CD4-positive, CD25-positive, alpha-beta regulatory T cell (primary cell): ENCODE measurements around the gene GRID2. TPM values are rescaled to one million over a fixed set of nuclear protein-coding genes. Genes with fewer than 3 reads are reported as not detected.

Experiments used
- ATAC-seq, 2 donors: fragments of 150-1000 bp; cut with Tn5 transposase; one replicate each; pipeline ENCODE4 v1.10.0; 2021; ENCODE audit warnings: low read depth in 2 of 2, moderate number of reproducible peaks in 2 of 2, moderate library complexity in 1 of 2
- DNase-seq, 3 donors: peaks; one replicate each; pipeline versions ENCODE4 v3.0.0 to v3.0.0-alpha.2; 2012 to 2022; ENCODE audit warnings: mixed read lengths in 1 of 3
- H3K27ac ChIP-seq: one replicate; pipeline ENCODE4 v1.7.0; 2013; ENCODE audit warnings: mild to moderate bottlenecking, low read length; ENCODE audit not compliant: insufficient read depth, poor library complexity, severe bottlenecking
- H3K27me3 ChIP-seq: one replicate; pipeline ENCODE4 v1.7.0; 2013; ENCODE audit warnings: low read length; ENCODE audit not compliant: control insufficient read depth, insufficient read depth
- H3K36me3 ChIP-seq: one replicate; pipeline ENCODE4 v1.7.0; 2013; ENCODE audit warnings: mild to moderate bottlenecking, low read length, moderate library complexity; ENCODE audit not compliant: control insufficient read depth, insufficient read depth
- H3K4me1 ChIP-seq: 2 replicates; pipeline ENCODE4 v1.7.0; 2013; ENCODE audit warnings: mild to moderate bottlenecking, low read length; ENCODE audit not compliant: insufficient read depth, control insufficient read depth, poor library complexity, severe bottlenecking
- H3K4me3 ChIP-seq: one replicate; pipeline ENCODE4 v1.7.0; 2013; ENCODE audit warnings: low read depth, mild to moderate bottlenecking, low read length, moderate library complexity
- H3K9me3 ChIP-seq, 2 experiments: 1 replicate in 1 of 2; 2 replicates in 1 of 2; pipeline ENCODE4 v1.7.0; 2013; ENCODE audit warnings: low read length in 2 of 2, mild to moderate bottlenecking in 1 of 2, moderate library complexity in 1 of 2; ENCODE audit not compliant: control insufficient read depth in 2 of 2
- H3K27ac Mint-ChIP-seq, 3 donors: one replicate each; pipeline ENCODE4 v1.8.0; 2020 to 2022; ENCODE audit warnings: mild to moderate bottlenecking in 3 of 3, mixed read lengths in 3 of 3, moderate library complexity in 2 of 3
- H3K27me3 Mint-ChIP-seq: one replicate; pipeline ENCODE4 v1.8.0; 2022; ENCODE audit warnings: mild to moderate bottlenecking, mixed read lengths
- H3K36me3 Mint-ChIP-seq: one replicate; pipeline ENCODE4 v1.8.0; 2020; ENCODE audit warnings: mixed read lengths
- H3K4me1 Mint-ChIP-seq, 4 donors: one replicate each; pipeline ENCODE4 v1.8.0; 2020 to 2022; ENCODE audit warnings: mixed read lengths in 4 of 4, mild to moderate bottlenecking in 1 of 4
- H3K4me3 Mint-ChIP-seq, 4 donors: one replicate each; pipeline ENCODE4 v1.8.0; 2020 to 2022; ENCODE audit warnings: mild to moderate bottlenecking in 4 of 4, mixed read lengths in 4 of 4, moderate library complexity in 3 of 4
- H3K9me3 Mint-ChIP-seq, 7 donors: one replicate each; pipeline ENCODE4 v1.8.0; 2020 to 2022; ENCODE audit warnings: mixed read lengths in 7 of 7, mild to moderate bottlenecking in 3 of 7, moderate library complexity in 2 of 7
- polyA plus RNA-seq, 4 donors: library from polyadenylated mRNA; unstranded; fragments of 300-500 nt; fragmentation: Illumina TruSeq; gene quantifications; one replicate each; pipeline ENCODE4 v1.2.3, GENCODE V29; 2021
- total RNA-seq: library from RNA; stranded (reverse); gene quantifications from one replicate; pipeline ENCODE4 v1.2.3, GENCODE V29; 2022

Gene GRID2
- total and polyA plus RNA-seq, 5 donors from 2014 or later = not detected

DNA sequence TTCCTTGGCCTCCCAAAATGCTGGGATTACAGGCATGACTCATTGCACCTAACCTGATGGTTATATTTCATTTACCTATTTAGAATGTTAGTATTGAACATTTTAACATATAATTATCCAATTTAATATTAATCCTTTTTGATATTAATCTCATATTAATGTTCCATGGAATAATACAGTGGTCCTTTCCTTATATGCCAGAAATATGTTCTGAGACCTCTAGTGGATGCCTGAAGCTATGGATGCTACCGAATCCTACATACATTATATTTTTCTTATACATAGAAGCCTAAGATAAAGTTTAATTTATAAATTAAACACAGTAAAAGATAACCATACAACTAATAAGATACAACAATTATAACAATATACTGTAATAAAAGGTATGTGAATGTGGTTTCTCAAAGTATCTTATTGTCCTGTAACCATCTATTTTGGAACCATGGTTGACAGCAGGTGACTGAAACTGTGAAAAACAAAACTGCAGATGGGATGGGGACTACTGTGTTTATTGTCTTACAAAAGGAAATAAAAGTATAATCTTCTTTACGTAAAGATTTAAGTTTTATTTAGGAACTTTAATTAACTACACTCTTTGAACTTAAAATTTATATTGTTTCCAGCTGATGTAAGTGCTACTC is 431.4 kb downstream of the GRID2 start:
- Mint-ChIP-seq H3K27me3 (no peaks in the 10 kb centered on the region), H3K27ac (no peak overlapping the region), H3K4me1 (no peaks in the 10 kb centered on the region), H3K36me3 (no peaks in the 10 kb centered on the region), H3K4me3 (no peak overlapping the region), H3K9me3 (peaks cover 0 to 11% (median 2%) of the 10 kb centered on the region in 7 donors)
- DNase-seq (no peak), ATAC-seq (no peak)
- no peaks in the 10 kb centered on the region for H3K4me1 ChIP-seq
- H3K27ac ChIP-seq = no peak overlapping the region
- no peaks in the 10 kb centered on the region for H3K27me3 ChIP-seq
- H3K36me3 ChIP-seq = no peaks in the 10 kb centered on the region
- H3K9me3 ChIP-seq = no peaks in the 10 kb centered on the region
- no peak overlapping the region for H3K4me3 ChIP-seq

DNA sequence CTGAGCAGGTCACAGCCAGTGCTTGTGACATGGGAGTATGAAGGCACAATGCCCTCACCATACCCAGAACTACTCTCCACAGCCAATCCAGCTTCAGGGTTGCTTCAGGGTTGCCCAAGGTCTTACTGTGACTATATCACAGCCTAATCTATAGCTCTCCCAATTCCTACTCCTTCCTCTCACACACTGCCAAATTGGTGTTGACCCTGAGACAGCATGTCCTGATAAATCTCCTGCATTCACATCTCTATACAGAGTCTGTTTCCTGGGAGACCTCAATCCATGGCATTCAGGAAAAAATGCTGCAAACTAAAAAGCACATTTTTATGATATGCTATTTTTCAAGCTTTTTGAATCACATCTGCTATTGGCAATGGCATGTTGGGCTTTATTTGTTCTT is 456.7 kb downstream of the GRID2 start:
- Histone ChIP-seq H3K27ac (no peak overlapping the region), H3K4me3 (no peak overlapping the region), H3K4me1 (no peaks in the 10 kb centered on the region), H3K36me3 (no peaks in the 10 kb centered on the region), H3K27me3 (no peaks in the 10 kb centered on the region), H3K9me3 (peaks cover 0 to 2% of the 10 kb centered on the region in 2 experiments)
- ATAC-seq = no peak
- no peaks in the 10 kb centered on the region for H3K27me3 Mint-ChIP-seq
- DNase-seq = no peak
- H3K27ac Mint-ChIP-seq = no peak overlapping the region
- H3K4me3 Mint-ChIP-seq = no peak overlapping the region
- no peaks in the 10 kb centered on the region for H3K36me3 Mint-ChIP-seq
- H3K4me1 Mint-ChIP-seq = no peaks in the 10 kb centered on the region
- peaks cover 2 to 8% (median 4%) of the 10 kb centered on the region in 7 donors for H3K9me3 Mint-ChIP-seq

DNA sequence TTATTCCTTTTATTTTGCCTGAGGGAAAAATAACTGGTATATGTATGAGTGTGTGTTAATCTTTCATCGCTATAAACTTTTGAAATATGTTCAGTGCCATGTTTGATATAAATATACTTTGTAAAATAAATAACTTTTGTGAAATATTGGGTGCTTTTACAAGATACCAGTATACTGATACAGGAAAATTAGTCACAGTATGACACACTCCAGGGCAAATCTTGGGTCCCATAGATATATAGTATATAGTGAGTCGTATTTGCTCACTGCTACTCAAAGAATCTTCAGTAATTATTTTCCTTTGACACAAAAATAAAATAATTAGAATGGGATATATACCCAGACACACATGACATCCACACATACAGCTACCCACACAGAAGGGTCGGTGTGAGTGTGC is 472.3 kb downstream of the GRID2 start:
- Mint-ChIP-seq H3K9me3 (peaks cover 2 to 17% (median 4%) of the 10 kb centered on the region in 7 donors), H3K4me1 (no peaks in the 10 kb centered on the region), H3K4me3 (no peak overlapping the region), H3K36me3 (no peaks in the 10 kb centered on the region), H3K27ac (no peak overlapping the region), H3K27me3 (no peaks in the 10 kb centered on the region)
- Histone ChIP-seq H3K4me3 (no peak overlapping the region), H3K9me3 (no peaks in the 10 kb centered on the region), H3K36me3 (no peaks in the 10 kb centered on the region), H3K27ac (no peak overlapping the region), H3K27me3 (no peaks in the 10 kb centered on the region), H3K4me1 (no peaks in the 10 kb centered on the region)
- ATAC-seq (no peak), DNase-seq (no peak)

DNA sequence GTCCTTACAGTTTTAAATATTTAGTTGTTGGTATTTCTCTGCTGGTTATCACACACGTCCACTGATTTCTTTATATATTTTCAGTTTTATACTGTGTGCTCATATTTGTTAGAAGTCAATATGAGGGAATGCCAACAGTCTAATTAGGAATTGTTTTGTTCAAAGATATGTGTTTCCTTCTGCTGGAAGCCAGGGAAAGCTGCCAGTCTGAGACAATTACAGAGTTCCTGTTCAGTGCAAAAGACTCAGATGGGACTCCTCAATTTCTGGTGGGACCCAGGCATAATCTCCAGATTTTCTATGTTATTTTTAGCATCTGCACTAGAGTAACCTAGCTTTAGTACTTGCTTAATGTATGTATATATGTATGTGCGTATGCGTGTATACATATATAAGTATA is 486.0 kb downstream of the GRID2 start:
- DNase-seq (no peak), ATAC-seq (no peak)
- Mint-ChIP-seq H3K4me1 (no peaks in the 10 kb centered on the region), H3K9me3 (peaks cover 0 to 16% (median 4%) of the 10 kb centered on the region in 7 donors), H3K36me3 (no peaks in the 10 kb centered on the region), H3K27ac (no peak overlapping the region), H3K27me3 (no peaks in the 10 kb centered on the region), H3K4me3 (no peak overlapping the region)
- Histone ChIP-seq H3K27me3 (no peaks in the 10 kb centered on the region), H3K27ac (no peak overlapping the region), H3K4me1 (no peaks in the 10 kb centered on the region), H3K9me3 (no peaks in the 10 kb centered on the region), H3K36me3 (no peaks in the 10 kb centered on the region), H3K4me3 (no peak overlapping the region)

DNA sequence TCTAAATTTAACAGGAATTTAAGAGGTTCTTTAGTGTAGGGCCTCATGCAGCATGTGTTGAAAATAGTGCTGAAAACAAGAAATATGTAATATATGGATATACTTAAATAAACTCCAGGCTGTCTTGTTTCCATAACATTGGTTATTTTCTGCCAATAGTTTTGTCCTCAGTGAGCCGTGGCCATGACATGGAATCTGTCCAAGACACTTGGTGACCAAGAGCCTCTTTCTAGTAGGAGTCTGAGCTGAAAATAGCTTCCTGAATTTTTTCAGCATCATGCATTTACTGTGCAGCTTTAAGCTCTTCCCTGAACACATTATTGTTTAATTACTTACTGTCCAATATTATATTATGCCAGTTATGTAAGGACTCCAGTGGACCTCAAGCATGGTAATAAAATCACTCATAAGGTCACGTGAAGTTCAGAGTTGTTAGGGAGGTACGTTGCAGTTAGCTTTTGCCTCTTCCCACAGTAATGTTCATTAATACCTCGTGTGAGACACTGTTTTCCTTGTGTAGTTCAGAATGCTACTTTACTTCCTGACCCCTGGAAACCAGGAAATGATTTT is 488.2 kb downstream of the GRID2 start:
- Mint-ChIP-seq H3K4me1 (no peaks in the 10 kb centered on the region), H3K9me3 (peaks cover 0 to 26% (median 7%) of the 10 kb centered on the region in 7 donors), H3K36me3 (no peaks in the 10 kb centered on the region), H3K4me3 (no peak overlapping the region), H3K27ac (no peak overlapping the region), H3K27me3 (no peaks in the 10 kb centered on the region)
- Histone ChIP-seq H3K4me3 (no peak overlapping the region), H3K9me3 (no peaks in the 10 kb centered on the region), H3K27ac (no peak overlapping the region), H3K4me1 (no peaks in the 10 kb centered on the region), H3K36me3 (no peaks in the 10 kb centered on the region), H3K27me3 (no peaks in the 10 kb centered on the region)
- no peak for ATAC-seq
- no peak for DNase-seq

DNA sequence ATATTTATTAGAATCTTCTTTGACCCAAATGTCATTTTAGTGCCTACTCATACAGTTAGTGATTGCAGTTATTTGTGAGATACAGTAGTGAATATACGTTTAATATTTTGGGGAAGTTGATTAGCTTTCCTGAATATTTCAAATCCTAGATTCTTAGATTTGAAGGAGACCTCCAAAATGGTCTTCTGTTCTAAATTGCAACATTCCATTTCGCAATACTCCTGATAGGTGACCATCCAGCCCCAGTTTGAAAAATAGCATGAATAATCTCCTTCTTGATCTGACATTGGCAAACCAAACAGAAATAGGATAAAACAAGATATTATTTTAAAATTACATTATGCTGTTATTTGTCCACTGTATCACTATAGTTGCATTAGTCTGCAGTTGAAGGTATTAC is 505.6 kb downstream of the GRID2 start:
- H3K36me3 Mint-ChIP-seq = no peaks in the 10 kb centered on the region
- H3K4me3 Mint-ChIP-seq = no peak overlapping the region
- DNase-seq (no peak), ATAC-seq (no peak)
- Histone ChIP-seq H3K9me3 (no peaks in the 10 kb centered on the region), H3K4me1 (no peaks in the 10 kb centered on the region), H3K27me3 (no peaks in the 10 kb centered on the region), H3K36me3 (no peaks in the 10 kb centered on the region), H3K27ac (no peak overlapping the region), H3K4me3 (no peak overlapping the region)
- peaks cover 0 to 15% (median 2%) of the 10 kb centered on the region in 7 donors for H3K9me3 Mint-ChIP-seq
- H3K4me1 Mint-ChIP-seq = no peaks in the 10 kb centered on the region
- H3K27me3 Mint-ChIP-seq = no peaks in the 10 kb centered on the region
- H3K27ac Mint-ChIP-seq = no peak overlapping the region

DNA sequence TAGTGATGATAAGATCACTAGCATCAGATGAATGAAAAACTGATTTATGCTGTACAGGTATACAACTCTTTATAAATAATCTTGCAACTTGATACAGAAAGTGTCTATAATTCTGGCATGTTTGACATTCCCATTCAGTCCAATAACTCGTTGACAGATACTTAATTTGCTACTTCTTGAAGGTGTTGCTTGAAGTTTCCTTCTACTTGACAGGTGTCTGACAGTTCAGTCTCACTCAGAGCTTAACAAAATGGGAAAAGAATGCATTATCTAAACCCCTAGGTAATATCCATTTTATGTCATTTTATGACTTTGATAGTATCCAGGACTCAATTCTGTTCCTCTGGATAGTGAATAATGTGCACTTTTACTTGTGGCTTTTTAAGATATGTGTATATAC is 508.9 kb downstream of the GRID2 start:
- peaks cover 0 to 22% (median 0%) of the 10 kb centered on the region in 7 donors for H3K9me3 Mint-ChIP-seq
- ATAC-seq = no peak

DNA sequence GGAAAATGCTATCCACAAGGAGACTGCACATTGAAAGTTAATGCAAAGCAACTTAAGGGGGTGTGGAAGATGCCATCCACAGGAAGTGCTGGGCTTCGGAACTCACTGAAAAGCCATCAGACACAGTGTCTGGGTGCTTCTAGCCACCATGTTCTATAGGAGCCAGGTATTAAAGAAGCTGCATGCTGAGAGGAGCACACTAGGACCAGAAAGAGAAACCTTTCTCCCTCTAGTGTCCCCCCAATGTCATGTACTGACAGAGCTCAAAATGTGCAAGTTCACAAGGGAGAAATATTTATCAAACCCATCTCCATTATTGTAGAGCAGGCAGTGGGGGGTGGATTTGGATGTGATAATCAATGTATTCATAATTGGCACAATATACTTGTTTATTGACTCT is 510.9 kb downstream of the GRID2 start:
- Mint-ChIP-seq H3K27ac (no peak overlapping the region), H3K27me3 (no peaks in the 10 kb centered on the region), H3K4me3 (no peak overlapping the region)

More for the DNA sequence above, 508.9 kb downstream of the GRID2 start:
- Mint-ChIP-seq H3K36me3 (no peaks in the 10 kb centered on the region), H3K27ac (no peak overlapping the region), H3K4me1 (no peaks in the 10 kb centered on the region), H3K27me3 (no peaks in the 10 kb centered on the region), H3K4me3 (no peak overlapping the region)
- Histone ChIP-seq H3K36me3 (no peaks in the 10 kb centered on the region), H3K27ac (no peak overlapping the region), H3K4me3 (no peak overlapping the region), H3K4me1 (no peaks in the 10 kb centered on the region), H3K9me3 (no peaks in the 10 kb centered on the region), H3K27me3 (no peaks in the 10 kb centered on the region)
- no peak for DNase-seq

More for the DNA sequence above, 510.9 kb downstream of the GRID2 start:
- no peak for ATAC-seq
- Histone ChIP-seq H3K27ac (no peak overlapping the region), H3K4me3 (no peak overlapping the region), H3K36me3 (no peaks in the 10 kb centered on the region), H3K9me3 (no peaks in the 10 kb centered on the region), H3K27me3 (no peaks in the 10 kb centered on the region), H3K4me1 (no peaks in the 10 kb centered on the region)
- DNase-seq = no peak
- Mint-ChIP-seq H3K4me1 (no peaks in the 10 kb centered on the region), H3K9me3 (peaks cover 0 to 20% (median 0%) of the 10 kb centered on the region in 7 donors), H3K36me3 (no peaks in the 10 kb centered on the region)
